Trophoblast cell (in vitro differentiated cells and primary cell): ENCODE data around the gene KIF14.

Experiments
- DNase-seq, 2 donors: peaks; one replicate each; pipeline ENCODE4 v3.0.0-alpha.2; 2016
- H2AFZ ChIP-seq: 2 replicates; pipeline ENCODE4 v1.6.1; 2013; ENCODE audit warnings: low read length, moderate library complexity, mild to moderate bottlenecking; ENCODE audit not compliant: insufficient read depth, poor library complexity
- H2AK5ac ChIP-seq: 2 replicates; pipeline ENCODE4 v1.6.1; 2013; ENCODE audit warnings: mild to moderate bottlenecking, low read length
- H2BK120ac ChIP-seq: 2 replicates; pipeline ENCODE4 v1.6.1; 2013; ENCODE audit warnings: low read length, mild to moderate bottlenecking, moderate library complexity; ENCODE audit not compliant: insufficient read depth, poor library complexity
- H2BK12ac ChIP-seq: 2 replicates; pipeline ENCODE4 v1.6.1; 2013; ENCODE audit warnings: mild to moderate bottlenecking, low read length, moderate library complexity
- H2BK5ac ChIP-seq: 2 replicates; pipeline ENCODE4 v1.6.1; 2013; ENCODE audit warnings: low read length, low read depth, moderate library complexity, mild to moderate bottlenecking; ENCODE audit not compliant: poor library complexity
- H3K14ac ChIP-seq: 2 replicates; pipeline ENCODE4 v1.6.1; 2013; ENCODE audit warnings: mild to moderate bottlenecking, low read length
- H3K18ac ChIP-seq: 2 replicates; pipeline ENCODE4 v1.6.1; 2013; ENCODE audit warnings: mild to moderate bottlenecking, low read length
- H3K23ac ChIP-seq: 2 replicates; pipeline ENCODE4 v1.6.1; 2013; ENCODE audit warnings: low read length
- H3K27ac ChIP-seq: 2 replicates; pipeline ENCODE4 v1.5.1; 2013; ENCODE audit warnings: low read depth, mild to moderate bottlenecking, inconsistent platforms, low read length, moderate library complexity
- H3K27me3 ChIP-seq: 2 replicates; pipeline ENCODE4 v1.6.1; 2013; ENCODE audit warnings: inconsistent platforms, mild to moderate bottlenecking, low read length, moderate library complexity; ENCODE audit not compliant: insufficient read depth
- H3K36me3 ChIP-seq, 2 experiments: 1 replicate in 1 of 2; 2 replicates in 1 of 2; pipeline ENCODE4 v1.6.1; 2013; ENCODE audit warnings: low read length in 2 of 2, mild to moderate bottlenecking in 2 of 2, moderate library complexity in 1 of 2; ENCODE audit not compliant: insufficient read depth in 2 of 2, control insufficient read depth in 1 of 2
- H3K4ac ChIP-seq: 2 replicates; pipeline ENCODE4 v1.6.1; 2013; ENCODE audit warnings: low read depth, mild to moderate bottlenecking, low read length, moderate library complexity
- H3K4me1 ChIP-seq, 2 experiments: 1 replicate in 1 of 2; 2 replicates in 1 of 2; pipeline ENCODE4 v1.6.1; 2013; ENCODE audit warnings: low read length in 2 of 2, mild to moderate bottlenecking in 2 of 2, moderate library complexity in 1 of 2; ENCODE audit not compliant: insufficient read depth in 2 of 2, control insufficient read depth in 1 of 2
- H3K4me2 ChIP-seq: 2 replicates; pipeline ENCODE4 v1.6.1; 2013; ENCODE audit warnings: inconsistent platforms, mild to moderate bottlenecking, low read length, moderate library complexity
- H3K4me3 ChIP-seq: 2 replicates; pipeline ENCODE4 v1.5.1; 2013; ENCODE audit warnings: mild to moderate bottlenecking, low read depth, low read length, inconsistent platforms
- H3K79me1 ChIP-seq: one replicate; pipeline ENCODE4 v1.6.1; 2013; ENCODE audit warnings: low read length
- H3K79me2 ChIP-seq: 2 replicates; pipeline ENCODE4 v1.6.1; 2013; ENCODE audit warnings: low read length, mild to moderate bottlenecking; ENCODE audit not compliant: control insufficient read depth, insufficient read depth, poor library complexity
- H3K9ac ChIP-seq: 2 replicates; pipeline ENCODE4 v1.6.1; 2013; ENCODE audit warnings: mild to moderate bottlenecking, low read length
- H3K9me3 ChIP-seq: 2 replicates; pipeline ENCODE4 v1.6.1; 2013; ENCODE audit warnings: low read depth, mild to moderate bottlenecking, control low read depth, inconsistent platforms, low read length; ENCODE audit not compliant: insufficient read depth
- H4K12ac ChIP-seq: 2 replicates; pipeline ENCODE4 v1.6.1; 2013; ENCODE audit warnings: low read depth, mild to moderate bottlenecking, low read length, moderate library complexity
- H4K8ac ChIP-seq: 2 replicates; pipeline ENCODE4 v1.6.1; 2013; ENCODE audit warnings: low read depth, mild to moderate bottlenecking, low read length, moderate library complexity
- H4K91ac ChIP-seq: one replicate; pipeline ENCODE4 v1.6.1; 2013; ENCODE audit warnings: low read depth, mild to moderate bottlenecking, low read length, moderate library complexity
- WGBS: extraction: QIAGEN DNeasy Blood & Tissue Kit; methylation state at CpG from one replicate; pipeline ENCODE4 v1.1.7; 2013; ENCODE audit warnings: missing lambda C conversion rate; ENCODE audit not compliant: insufficient read length, insufficient coverage; ENCODE audit errors: extremely low coverage; 5-methylcytosine and 5-hydroxymethylcytosine counted together

Gene KIF14

DNA sequence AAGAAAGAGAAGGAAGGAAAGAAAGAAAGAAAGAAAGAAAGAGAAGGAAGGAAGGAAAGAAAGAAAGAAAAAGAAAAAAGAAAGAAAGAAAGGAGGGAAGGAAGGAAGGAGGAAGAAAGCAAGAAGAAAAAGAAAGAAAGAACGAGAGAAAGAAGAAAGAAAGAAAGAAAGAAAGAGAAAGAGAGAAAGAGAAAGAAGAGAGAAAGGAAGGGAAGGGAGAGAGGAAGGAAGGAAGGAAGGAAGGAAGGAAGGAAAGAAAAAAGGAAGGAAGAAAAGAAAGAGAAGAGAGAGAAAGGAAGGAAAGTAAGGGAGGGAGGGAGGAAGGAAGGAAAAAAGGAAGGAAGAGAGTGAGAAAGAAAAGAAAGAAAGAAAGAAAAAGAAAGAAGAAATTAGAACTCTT, 115.3 kb downstream of the KIF14 start:
- H4K8ac ChIP-seq: no peak overlapping the region
- H4K91ac ChIP-seq: no peak overlapping the region
- no peak overlapping the region for H3K4ac ChIP-seq
- H3K23ac ChIP-seq: no peak overlapping the region
- no peak overlapping the region for H2BK12ac ChIP-seq
- H3K14ac ChIP-seq: no peak overlapping the region
- no peak overlapping the region for H4K12ac ChIP-seq
- no peak overlapping the region for H3K9ac ChIP-seq
- no peak overlapping the region for H3K4me3 ChIP-seq
- H3K4me1 ChIP-seq: no peaks in the 10 kb centered on the region
- no peak overlapping the region for H3K4me2 ChIP-seq
- H3K79me1 ChIP-seq: no peaks in the 10 kb centered on the region
- H3K18ac ChIP-seq: no peak overlapping the region
- no peaks in the 10 kb centered on the region for H3K36me3 ChIP-seq
- no peak overlapping the region for H3K27ac ChIP-seq
- no peak overlapping the region for H2BK120ac ChIP-seq
- no peaks in the 10 kb centered on the region for H3K27me3 ChIP-seq
- WGBS: no CpG with 5 or more reads among the region's 1 CpG
- H3K79me2 ChIP-seq: no peaks in the 10 kb centered on the region
- no peak overlapping the region for H2AK5ac ChIP-seq
- H3K9me3 ChIP-seq: no peaks in the 10 kb centered on the region
- H2BK5ac ChIP-seq: no peak overlapping the region
- DNase-seq: no peak
- no peak overlapping the region for H2AFZ ChIP-seq
